PC-3 (cell line): ENCODE results near the gene POLR3B.

ENCODE experiments used
- EZH2 ChIP-seq: fragments of 300-600 bp; sonication (generic); IDR thresholded peaks from one replicate; pipeline ENCODE4 v1.6.1; 2017; ENCODE audit warnings: antibody characterized with exemption, mild to moderate bottlenecking, low read length; ENCODE audit not compliant: unreplicated experiment
- EZH2phosphoT487 ChIP-seq: fragments of 300-600 bp; sonication (generic); IDR thresholded peaks from 2 replicates; pipeline ENCODE4 v1.6.1; 2018; ENCODE audit warnings: mild to moderate bottlenecking, antibody characterized with exemption, low read length, borderline replicate concordance
- TF ChIP-seq, protein P1 (sequence below): fragments of 300-600 bp; sonication (generic); conservative IDR thresholded peaks from 2 replicates; pipeline ENCODE4 v1.5.1; 2017; ENCODE audit warnings: antibody characterized with exemption, low read depth, mild to moderate bottlenecking, low read length

GRCh38 chr12:106417926-106418910, 60.7 kb downstream of the POLR3B start:
- TF ChIP-seq, protein P1, sequence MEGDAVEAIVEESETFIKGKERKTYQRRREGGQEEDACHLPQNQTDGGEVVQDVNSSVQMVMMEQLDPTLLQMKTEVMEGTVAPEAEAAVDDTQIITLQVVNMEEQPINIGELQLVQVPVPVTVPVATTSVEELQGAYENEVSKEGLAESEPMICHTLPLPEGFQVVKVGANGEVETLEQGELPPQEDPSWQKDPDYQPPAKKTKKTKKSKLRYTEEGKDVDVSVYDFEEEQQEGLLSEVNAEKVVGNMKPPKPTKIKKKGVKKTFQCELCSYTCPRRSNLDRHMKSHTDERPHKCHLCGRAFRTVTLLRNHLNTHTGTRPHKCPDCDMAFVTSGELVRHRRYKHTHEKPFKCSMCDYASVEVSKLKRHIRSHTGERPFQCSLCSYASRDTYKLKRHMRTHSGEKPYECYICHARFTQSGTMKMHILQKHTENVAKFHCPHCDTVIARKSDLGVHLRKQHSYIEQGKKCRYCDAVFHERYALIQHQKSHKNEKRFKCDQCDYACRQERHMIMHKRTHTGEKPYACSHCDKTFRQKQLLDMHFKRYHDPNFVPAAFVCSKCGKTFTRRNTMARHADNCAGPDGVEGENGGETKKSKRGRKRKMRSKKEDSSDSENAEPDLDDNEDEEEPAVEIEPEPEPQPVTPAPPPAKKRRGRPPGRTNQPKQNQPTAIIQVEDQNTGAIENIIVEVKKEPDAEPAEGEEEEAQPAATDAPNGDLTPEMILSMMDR = no peak
- TF ChIP-seq EZH2 (no peak), EZH2phosphoT487 (no peak)
